Mesenteric fat pad (tissue), 1 donor: ENCODE data around the gene CEP295NL. TPM values are rescaled to one million over a fixed set of nuclear protein-coding genes. Genes with fewer than 3 reads are reported as not detected.
"Not testable (repeated sequence)": the region's sequence is repeated elsewhere in the genome, so short reads cannot be mapped to it uniquely, and the experiment has no call there.

Source experiments
- DNase-seq: peaks from one replicate; pipeline ENCODE4 v3.0.0-alpha.2; 2020; ENCODE audit warnings: low spot score
- total RNA-seq: library from RNA; stranded (reverse); fragmentation: NEBNext Ultra II Directional; extraction: Animal tissue kit (Norgen Biotek cat#: 25700); gene quantifications from one replicate; pipeline ENCODE4 v1.2.1, GENCODE V29; 2021
- donor health status: DM: yes; HTN: yes; CAD: no.

CEP295NL gene
- total RNA-seq, 1 donor from 2014 or later = 6.5 TPM

DNA sequence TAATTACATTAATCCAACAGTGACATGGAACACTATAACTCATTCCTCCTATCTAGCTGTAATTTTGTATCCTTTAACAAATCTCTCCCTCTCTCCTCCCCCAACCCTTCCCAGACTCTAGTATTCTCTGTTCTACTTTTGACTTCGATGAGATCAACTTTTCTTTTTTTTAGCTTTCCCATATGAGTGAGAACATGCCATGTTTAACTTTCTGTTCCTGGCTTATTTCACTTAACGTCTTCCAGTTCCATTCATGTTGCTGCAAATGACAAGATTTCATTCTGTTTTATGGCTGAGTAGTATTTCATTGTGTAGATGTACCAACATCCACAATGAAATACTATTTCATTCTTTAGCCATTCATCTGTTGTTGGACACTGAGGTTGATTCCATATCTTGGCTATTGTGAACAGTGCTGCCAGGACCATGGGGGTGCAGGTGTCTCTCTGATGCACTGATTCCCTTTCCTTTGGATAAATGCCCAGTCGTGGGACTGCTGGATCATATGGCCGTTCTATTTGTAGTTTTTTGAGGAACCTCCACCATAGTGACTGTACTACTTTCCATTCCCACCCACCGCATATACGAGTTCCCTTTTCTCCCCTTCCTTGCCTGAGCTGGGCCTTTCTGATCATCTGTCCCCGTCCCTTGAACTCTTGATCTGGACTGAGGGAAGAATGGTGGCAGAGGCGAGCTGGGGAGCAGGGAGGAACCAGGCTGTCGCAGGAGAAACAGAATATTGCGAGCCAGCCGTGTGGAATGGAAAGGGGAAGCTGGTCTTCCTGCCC is 7.7 kb upstream of the CEP295NL start:
- no peak for DNase-seq

DNA sequence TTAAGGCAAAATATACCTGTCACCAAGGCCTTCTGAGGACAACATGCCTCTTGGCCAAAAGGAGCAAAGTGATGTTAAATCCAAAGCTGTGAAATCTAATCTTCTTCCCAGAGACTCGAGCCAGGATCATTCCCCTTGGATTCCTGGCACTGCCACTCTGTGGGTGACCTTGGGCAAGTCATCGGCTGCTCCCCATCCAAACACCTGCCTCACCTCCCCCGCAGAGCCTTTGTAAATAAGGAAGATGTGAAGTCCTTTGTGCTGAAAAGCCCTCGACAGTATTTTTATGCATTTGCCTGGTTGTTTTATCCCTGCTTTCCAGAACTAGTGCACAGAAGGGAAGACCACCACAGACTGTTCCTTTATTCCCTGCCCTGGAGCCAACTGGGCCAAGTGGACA is 5.4 kb upstream of the CEP295NL start:
- DNase-seq = no peak

DNA sequence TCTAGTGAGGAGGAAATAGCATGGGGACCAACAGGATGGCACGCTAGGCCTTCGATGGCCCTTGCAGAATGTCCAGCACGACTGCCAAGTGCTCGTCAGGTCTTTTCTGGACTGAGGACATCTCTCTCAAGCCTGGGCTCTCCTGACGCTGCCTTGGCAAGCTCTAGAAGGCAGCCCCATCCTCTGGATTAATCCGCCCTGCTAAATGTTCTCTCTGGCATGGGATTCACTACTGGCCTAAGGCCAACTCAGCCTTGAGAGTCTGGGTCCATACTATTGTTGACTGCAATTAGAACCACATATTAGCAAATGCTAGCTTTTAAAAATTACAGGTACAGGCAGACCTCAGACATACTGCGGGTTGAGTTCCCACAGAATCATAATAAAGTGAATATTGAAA is 2.5 kb upstream of the CEP295NL start:
- DNase-seq = no peak

DNA sequence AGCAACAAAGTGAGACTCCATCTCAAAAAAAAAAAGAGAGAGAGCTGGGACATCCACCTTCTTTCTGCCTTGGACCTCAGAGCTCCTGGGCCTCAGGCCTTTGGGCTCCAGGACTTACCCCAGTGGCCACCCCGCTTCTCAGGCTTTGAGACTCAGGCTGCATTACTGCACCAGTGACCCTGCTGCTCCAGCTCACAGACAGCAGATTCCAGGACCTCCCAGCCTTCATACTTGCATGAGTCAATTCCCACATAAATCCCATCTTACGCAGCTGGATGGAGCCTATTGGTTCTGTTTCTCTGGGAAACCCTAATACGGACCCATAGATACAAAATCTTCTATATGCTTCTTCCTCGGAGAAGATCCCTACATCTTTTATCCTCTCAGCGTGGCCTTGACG is 2.1 kb upstream of the CEP295NL start:
- DNase-seq = no peak

DNA sequence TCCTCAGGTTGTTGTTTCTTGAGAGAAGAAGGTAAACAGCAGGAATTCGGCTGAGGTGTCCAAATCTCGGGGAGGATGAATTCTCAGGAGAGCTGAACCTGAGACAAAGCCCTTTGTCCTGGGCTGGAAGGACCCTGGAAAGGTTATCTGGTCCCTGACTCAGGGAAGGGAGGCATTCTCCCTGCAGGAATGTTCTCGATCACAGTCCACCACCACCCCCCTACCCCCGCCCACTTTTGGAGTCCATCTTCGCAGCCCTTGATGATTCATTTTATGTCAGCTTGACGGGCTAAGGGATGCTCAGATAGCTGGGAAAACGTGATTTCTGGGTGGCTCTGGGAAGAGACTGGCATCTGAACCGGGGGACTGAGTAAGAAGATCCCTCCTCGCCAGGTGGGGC is 1.4 kb upstream of the CEP295NL start:
- DNase-seq = no peak

DNA sequence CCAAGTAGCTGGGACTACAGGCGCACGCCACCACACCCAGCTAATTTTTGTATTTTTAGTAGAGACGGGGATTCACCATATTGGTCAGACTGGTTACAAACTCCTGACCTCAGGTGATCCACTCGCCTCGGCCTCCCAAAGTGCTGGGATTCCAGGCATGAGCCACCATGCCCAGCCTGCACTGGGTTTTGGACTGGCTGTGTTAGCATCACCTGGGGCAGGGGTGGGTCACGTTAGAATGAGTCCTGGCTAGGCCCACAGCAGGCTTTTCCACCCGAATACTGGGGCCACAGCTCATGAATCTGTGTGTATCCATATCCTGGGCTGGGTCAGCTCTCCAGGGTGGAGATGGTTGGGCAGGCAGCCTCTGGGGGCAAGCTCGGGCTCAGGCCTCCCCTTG is 770 bp downstream of the CEP295NL start:
- DNase-seq = not testable (repeated sequence)

DNA sequence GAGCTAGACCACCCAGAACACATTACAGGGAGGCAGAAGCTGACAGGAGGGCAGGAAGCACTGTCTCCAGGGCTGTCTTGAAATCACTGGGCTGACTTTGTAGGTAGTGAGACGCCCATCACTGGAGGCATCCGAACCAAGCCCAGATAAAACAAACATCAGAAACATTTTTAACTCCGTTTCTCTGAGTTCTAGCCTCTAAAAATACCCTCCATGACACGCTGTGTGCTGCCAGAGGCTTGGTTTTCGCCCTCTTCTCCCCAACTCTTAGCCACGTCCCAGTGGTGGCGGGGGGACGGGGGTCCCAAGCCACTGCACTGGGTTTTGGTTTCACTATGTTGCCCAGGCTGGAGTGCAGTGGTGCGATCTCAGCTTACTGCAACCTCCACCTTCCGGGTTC is 1.2 kb downstream of the CEP295NL start:
- no peak for DNase-seq

DNA sequence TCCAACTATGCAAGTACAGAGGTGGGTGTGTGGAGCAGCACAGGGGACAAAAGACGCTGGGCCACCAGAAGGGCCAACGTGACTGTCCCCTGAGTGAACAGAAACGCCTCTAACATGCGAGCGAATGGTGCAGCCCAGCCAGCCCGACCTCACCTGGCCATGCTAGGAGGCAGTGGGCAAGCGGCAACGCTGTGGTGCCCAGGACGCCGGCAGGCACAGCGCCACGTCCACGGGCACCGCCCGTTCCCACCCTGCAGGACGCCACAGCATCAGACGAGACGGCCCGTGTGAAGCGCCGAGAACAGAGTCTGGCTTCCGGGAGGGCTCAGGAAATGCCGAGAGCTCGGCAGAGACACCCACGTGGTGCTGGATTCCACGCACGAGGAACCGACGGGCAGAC is 2.2 kb downstream of the CEP295NL start:
- no peak for DNase-seq

DNA sequence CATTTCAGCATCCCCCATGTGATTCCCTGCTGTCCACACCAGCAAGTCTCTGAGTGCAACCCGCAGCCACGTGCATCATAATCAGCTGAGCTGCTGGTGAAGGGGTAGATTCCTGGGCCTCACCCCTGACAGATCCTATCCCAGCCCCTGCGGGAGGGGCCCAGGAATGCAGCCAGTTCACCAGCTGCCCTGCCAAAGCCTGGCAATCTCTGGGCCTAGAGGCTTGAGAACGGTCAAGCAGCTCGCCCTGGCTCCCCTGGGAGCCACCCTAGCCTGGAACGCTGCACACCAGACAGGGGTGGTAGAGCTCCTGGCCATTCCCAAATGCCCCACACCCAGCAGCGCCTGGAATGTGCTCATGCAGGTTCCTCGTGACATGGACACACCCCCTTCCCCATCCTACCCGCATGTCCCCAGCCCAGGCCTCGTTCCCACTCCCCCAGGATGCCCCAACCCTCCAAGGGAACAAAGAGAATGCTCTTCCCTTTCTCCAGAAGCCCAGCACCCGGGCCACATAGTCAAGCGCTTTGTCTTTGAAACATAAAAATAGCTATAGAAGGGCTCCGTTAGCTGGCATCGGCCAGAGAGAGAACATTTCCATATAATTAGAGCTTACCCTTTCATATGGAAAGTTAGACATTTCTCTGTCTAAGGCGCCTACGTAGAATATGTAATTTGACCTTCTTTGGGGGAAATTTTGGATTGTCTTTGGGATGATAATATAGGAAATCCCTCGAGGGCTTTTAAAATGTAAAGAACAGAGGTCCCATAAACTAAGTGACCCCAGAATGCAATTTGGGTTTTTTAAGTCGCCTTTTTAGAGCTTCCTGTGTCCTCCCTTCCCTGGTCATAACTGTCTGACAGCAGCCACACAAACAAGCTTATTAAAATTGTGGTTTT is 3.4 kb downstream of the CEP295NL start:
- no peak for DNase-seq

DNA sequence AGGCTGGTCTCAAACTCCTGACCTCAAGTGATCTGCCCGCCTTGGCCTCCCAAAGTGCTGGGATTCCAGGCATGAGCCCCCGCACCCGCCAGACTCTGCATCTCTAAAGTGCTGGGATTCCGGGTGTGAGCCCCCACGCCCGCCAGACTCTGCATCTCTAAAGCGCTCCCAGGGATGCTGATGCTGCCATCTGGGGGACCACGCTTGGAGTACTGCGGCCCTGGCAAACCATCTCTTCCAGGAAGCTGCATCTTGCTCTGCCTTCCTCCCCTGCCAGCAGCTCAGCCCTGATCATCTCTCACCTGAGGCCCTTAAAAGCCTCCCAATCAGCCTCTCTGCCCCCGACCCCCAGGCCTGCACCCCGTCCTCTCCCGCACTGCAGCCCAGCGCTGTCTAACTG is 4.1 kb downstream of the CEP295NL start:
- DNase-seq = no peak

DNA sequence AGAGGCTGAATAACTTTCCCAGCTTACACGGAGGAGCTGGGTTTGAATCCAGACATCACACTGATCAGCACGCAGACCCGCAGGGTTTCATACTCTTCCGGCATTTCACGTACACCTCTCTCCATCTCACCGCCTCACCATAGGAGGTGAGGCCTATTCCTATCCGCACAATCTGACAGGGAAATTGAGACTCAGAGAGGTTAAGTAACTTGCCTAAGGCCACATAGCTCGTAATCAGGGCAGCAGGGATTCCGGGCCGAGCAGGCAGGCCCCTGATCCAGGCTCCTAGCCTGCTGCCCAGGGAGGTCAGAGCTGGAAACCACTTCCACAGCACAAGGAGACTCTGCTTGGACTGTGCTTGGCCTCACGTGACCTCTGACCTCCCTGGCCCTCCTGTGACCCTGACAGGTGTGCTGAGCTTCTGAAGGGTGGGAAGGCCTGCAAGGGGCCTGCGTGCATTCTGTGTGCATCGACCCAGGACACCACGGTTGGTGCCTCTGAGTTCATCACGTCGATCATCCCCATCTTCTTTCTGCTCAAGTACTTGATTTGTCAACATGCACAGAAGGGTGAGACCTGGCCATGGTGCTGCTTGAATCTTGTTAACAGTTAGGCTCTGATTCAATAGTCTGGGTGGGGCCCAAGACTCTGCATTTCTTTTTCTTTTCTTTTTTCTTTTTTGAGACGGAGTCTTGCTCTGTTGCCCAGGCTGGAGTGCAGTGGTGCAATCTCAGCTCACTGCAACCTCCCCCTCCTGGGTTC is 4.7 kb downstream of the CEP295NL start:
- no peak for DNase-seq

DNA sequence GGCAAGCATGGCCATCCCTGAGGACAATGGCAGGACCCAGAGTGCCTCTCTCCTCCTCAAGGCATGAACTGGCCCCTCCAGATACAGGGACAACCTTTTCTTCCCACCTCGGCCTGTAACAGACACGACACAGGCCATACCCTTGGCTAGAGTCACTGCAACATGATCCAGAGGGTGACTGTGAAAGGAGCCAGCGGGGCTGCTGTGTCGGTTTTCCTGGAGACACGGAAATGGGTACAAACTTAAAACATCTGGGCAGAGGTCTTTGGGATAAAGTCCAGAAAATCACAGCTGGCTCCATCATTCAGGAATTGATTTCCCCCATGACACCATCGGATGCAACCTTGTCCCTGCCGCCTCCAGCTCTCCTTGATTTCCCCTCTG is 5.3 kb downstream of the CEP295NL start:
- no peak for DNase-seq

DNA sequence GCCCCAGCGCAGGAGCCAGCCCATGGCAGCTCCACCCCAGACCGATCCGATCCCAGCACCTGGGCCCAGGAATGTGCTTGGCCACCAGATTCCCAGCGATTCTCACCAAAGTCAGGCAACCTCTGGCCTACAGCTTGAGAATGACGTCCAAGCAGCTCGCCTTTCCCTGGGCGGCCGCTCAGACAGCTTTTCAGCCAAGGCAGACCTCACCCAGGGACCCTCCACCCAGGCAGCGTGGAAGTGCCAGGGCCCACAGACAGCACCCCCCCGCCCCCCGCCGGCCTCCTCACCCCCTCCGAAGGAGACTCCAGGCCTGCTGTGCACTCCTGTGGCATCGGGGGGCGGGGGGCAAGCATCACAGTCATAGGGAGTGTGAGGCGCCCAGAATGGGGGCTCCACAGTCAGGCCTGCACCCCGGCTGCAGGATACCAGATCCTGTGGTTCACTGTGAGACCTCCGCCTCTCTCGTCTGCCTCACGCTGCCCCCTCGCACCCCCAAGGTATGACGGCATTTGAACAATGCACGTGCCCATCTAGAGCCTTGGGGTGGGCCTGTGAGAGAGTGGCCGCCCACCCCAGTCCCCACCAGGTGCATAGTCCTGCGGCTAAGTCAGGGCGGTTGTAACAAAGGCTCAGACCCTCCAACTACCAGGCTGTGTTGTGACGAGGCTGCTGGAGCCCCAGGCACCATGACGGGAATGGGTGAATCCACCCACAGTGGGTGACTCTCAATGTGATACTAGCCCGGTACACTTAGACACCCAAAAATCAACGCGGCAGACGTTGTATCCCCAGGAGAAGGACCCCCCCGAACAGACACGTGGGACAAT is 6.0 kb downstream of the CEP295NL start:
- no peak for DNase-seq

DNA sequence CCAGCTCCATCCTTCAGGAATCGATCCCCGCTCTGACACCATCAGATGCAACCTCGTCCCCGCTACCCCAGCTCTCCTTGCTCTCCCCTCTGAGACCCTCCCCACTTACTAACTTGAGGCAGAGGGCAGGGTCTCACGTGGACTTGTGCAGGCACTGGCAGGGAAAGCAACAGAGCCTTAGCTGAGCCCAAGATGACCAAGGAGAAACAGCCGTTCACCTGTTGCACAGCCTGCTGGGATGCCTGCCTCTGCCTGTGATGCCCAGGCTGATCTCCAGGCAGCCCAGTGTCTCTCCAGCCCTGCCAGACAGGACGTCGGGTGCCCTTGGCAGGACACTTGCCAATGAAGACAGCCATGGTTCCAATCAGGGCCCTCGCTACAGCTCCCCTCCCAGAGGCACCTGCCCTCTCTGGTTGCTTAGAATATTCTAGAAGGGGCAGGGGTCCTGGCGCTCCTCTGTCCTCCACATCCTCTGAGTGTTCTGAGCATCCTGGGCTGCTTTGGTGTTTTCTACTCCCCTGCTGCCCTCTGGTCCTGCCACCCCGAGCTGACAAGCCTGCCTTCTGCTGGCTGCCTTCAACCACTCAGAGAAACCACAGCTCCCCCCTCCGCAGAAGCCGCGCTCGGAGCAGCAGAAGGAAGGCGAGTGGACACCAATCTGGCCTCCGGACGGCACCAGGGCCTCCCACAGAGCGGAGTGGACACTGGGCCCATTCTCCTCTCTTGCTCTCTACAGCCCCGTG is 6.7 kb downstream of the CEP295NL start:
- no peak for DNase-seq

DNA sequence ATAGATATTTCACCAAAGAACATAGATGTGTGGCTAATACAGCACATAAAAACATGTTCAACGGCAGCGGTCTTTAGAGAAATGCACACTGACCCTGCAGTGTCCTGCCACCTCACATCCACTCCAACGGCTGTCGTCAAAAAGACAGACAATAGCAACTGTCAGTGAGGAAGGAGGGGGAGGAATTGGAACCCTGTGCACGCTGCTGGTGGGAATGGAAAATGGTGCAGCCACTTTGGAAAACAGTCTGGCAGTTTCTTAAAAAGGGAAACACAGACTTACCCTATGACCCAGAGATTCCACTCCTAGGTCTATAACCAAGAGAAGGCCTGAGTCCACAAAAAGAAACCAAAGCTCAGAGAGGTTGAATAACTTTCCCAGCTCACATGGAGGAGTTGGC is 7.7 kb downstream of the CEP295NL start:
- no peak for DNase-seq

DNA sequence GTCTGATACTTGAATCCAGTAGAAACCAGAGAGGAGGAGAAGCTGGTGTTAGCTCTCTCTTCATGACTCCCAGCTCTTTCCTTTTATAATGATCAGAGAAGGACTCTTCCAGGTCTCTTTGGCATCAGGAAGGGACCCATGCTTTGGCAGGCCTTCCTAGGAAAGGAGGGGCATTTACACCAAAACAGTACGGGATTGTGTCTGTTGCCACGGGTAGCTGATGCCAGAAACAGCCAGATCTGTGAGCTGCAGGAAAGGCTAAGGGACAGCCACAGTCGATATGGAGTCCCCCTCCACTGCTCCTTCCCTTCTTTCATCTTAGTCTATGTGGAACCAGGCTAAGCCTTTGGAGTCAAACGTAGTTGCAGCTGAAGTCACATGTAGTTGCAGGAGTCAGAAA is 9.3 kb downstream of the CEP295NL start:
- no peak for DNase-seq

DNA sequence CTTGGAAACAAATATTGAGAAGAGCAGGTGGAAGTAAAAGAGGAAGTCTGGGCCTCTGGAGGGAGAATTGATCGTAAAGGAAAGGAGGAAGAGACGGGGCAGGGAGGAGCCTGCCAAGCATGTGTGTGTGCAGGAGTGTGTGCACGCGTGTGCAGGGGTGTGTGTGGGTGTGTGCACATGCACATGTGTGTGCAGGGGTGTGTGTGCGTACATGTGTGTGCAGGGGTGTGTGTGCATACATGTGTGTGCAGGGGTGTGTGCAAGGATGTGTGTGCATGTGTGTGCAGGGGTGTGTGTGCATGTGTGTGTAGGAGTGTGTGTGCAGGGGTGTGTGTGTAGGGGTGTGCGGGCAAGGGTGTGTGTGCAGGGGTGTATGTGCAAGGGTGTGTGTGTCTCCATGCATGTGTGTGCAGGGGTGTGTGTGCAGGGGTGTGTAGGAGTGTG is 10.0 kb downstream of the CEP295NL start:
- DNase-seq = no peak

DNA sequence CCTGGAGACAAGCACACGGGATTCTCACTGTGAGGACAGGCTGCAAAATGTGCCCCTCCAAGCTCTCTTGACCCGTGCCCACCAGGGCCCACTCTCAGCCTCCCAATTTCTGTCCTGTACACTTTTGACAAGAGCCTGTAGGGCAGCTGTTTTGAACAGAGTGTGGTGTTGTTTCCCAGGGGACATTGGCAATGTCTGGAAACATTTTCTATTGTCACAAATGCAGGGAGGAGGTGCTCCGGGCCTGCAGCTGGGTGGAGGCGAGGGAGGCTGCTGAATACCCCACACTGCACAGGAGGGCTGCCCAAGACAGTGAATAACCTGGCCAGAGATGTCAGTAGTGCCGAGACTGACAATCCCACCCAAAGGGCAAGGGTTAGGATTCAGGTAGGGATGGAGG is 10.5 kb downstream of the CEP295NL start:
- DNase-seq = no peak

DNA sequence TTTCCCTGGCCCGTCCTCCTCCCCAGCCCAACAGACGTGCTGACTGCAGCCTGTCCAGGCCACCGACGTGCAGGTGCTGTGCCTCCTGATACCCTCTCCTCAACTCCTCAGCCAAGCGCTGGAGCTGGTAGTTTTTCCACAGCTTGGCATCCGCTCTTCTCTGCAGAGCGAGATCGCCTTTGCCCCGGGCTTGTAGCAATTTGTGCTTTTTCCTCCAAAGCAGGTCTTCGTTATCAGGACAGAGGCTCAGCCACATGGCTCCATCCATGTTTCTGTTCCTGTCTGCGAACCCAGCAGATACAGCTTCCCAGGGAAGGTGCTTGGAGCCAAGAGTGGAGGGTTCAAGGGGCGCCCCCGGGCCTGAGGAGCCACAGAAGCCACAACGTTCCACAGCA is 10.9 kb downstream of the CEP295NL start:
- no peak for DNase-seq

DNA sequence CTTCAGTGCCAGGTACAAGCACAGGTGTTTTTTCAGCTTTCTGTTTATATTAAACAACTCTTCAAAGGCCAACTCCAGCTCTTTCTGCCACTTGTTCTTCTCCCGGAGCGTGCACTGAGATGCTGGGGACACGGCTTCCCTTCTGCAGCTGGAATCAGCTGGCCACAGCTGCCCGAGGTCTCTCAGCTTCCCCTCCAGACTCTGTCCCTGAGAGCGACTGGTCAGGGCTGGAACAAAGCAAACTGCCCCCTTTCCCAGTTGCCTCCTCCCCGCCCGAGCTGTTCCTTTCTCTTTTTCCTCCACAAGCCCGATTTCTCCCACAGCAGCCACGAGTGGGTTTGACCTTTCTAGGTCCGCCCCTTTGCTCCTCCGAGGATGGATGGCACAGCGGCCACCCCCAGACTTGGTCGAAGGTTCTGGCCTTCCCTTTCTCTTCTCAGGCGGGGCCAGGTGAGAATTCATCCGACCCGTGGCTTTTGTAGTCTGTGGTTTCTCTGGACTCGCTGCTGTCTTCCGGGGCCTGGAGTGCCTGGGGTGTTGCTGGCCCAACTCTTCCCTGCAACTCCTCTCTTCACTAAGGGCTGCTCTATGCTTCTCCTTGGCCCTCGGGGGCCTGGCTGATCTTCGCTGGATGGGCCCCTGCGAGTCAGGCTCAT is 11.5 kb downstream of the CEP295NL start:
- no peak for DNase-seq
